Body of pancreas (tissue), 4 donors: Measurements from ENCODE around the gene CNTF. TPM values are rescaled to one million over a fixed set of nuclear protein-coding genes. Genes with fewer than 3 reads are reported as not detected.

Source experiments
- ATAC-seq: fragments of 150-250 bp; one replicate; pipeline ENCODE4 v1.9.1; 2016
- DNase-seq, 4 donors: peaks; one replicate each; pipeline ENCODE4 v3.0.0-alpha.2; 2019
- H3K27ac ChIP-seq, 4 donors: fragments of 200-600 bp; sonication (generic); 1 replicate in 3 of 4; 2 replicates in 1 of 4; pipeline versions ENCODE4 v1.5.1 to v1.6.1; 2016 to 2019; ENCODE audit warnings: mild to moderate bottlenecking in 1 of 4, mixed read lengths in 1 of 4, moderate library complexity in 1 of 4
- H3K27me3 ChIP-seq, 2 donors: fragments of 200-600 bp; sonication (generic); one replicate each; pipeline ENCODE4 v1.6.0; 2016; ENCODE audit warnings: mild to moderate bottlenecking in 1 of 2
- H3K36me3 ChIP-seq, 2 donors: fragments of 200-600 bp; sonication (generic); replicated peaks in 1 of 2; 2 replicates each; pipeline ENCODE4 v1.5.1; 2016; ENCODE audit warnings: low read depth in 2 of 2; ENCODE audit not compliant: insufficient read depth in 1 of 2
- H3K4me1 ChIP-seq: fragments of 200-600 bp; sonication (generic); one replicate; pipeline ENCODE4 v1.6.0; 2016
- H3K4me3 ChIP-seq, 2 donors: fragments of 200-600 bp; sonication (generic); 1 replicate in 1 of 2; 2 replicates in 1 of 2; pipeline ENCODE4 v1.5.1; 2016 to 2019
- H3K9me3 ChIP-seq, 3 donors: fragments of 200-600 bp; sonication (generic); 1 replicate in 2 of 3; 2 replicates in 1 of 3; pipeline ENCODE4 v1.5.1; 2016
- CTCF ChIP-seq, 7 experiments: fragments of 450-650 bp in 4 of 7; fragments of 200-600 bp in 3 of 7; sonication (generic) in 3 of 7; IDR thresholded peaks; one replicate each; pipeline ENCODE4 v1.5.1; 2016 to 2019; ENCODE audit warnings: antibody characterized with exemption in 7 of 7
- POLR2A ChIP-seq, 3 donors: fragments of 450-650 bp; IDR thresholded peaks; one replicate each; pipeline ENCODE4 v1.6.1; 2016; ENCODE audit warnings: antibody characterized with exemption in 3 of 3, mild to moderate bottlenecking in 2 of 3
- WGBS, 2 donors: methylation state at CpG; one replicate each; pipeline ENCODE4 v1.1.5; 2017; 5-methylcytosine and 5-hydroxymethylcytosine counted together
- intact Hi-C: fragments of 100-400 bp; cut with DNase I; formaldehyde crosslinking; loops from one replicate; pipeline ENCODE4 v1.15.1; 2023
- total RNA-seq, 2 donors: library from RNA; depleted of rRNA; stranded (reverse); fragments of >200 nt; gene quantifications; one replicate each; pipeline ENCODE4 v1.1.0, GENCODE V29; 2016

The CNTF gene
- total RNA-seq, 2 donors from 2014 or later, result 0.66 to 1.3 TPM

DNA sequence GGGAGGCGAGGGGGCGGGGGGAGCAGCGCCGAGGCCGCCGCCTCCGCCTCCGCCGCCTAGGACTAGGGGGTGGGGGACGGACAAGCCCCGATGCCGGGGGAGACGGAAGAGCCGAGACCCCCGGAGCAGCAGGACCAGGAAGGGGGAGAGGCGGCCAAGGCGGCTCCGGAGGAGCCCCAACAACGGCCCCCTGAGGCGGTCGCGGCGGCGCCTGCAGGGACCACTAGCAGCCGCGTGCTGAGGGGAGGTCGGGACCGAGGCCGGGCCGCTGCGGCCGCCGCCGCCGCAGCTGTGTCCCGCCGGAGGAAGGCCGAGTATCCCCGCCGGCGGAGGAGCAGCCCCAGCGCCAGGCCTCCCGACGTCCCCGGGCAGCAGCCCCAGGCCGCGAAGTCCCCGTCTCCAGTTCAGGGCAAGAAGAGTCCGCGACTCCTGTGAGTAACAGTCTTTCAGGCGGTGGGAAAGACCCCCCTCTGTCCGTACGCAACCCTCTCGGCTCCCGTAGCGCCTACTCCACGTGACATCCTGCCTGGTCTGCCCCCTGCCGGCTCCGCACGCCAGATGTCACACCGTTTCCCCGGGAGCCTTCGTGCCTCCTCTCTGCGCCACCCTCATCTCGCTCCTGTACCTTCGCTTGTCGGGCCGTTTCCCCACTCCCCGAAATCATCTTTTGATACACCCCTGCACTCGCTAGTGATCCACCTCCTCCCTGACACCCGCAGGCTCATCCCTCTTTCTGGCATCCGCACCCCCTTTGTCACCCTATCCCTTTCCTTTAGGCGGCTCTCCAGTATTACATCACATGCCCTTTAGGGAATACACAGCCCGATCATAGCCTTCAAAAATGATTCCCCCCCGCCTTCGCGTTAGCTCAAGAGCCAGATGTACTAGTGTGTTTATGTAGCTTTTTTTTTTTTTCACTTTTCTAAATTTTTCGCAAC, 43.0 kb upstream of the CNTF start:
- peak; percentile 91 to 95 (median 92) for DNase-seq
- Histone ChIP-seq H3K9me3 (no peaks in the 10 kb centered on the region), H3K4me3 (peak overlapping the region; percentile 86 to 98), H3K36me3 (no peaks in the 10 kb centered on the region), H3K27me3 (no peaks in the 10 kb centered on the region), H3K27ac (peak overlapping the region; percentile 98 to 100 (median 100)), H3K4me1 (peaks cover 52% of the 10 kb centered on the region)
- peak; percentile 61 for ATAC-seq
- TF ChIP-seq CTCF (IDR thresholded peaks at IDR 0.05) (peak; percentile 50 to 99 (median 89)), POLR2A (IDR thresholded peaks at IDR 0.05) (peak; percentile 57 to 94 (median 91))
- intact Hi-C loops, result no loop called here
- 0% methylated on average over 28 to 78 of the region's 78 CpGs for WGBS, 2 donors

GRCh38 chr11:58580311-58580710, 42.2 kb upstream of the CNTF start:
- DNase-seq (no peak), ATAC-seq (no peak)
- peak overlapping the region in 3 of 4 donors; percentile 99 to 100 (median 100) for H3K27ac ChIP-seq
- H3K36me3 ChIP-seq, result no peaks in the 10 kb centered on the region
- H3K4me1 ChIP-seq, result peaks cover 54% of the 10 kb centered on the region
- WGBS, 2 donors, result 4 to 5% methylated on average over 2 of the region's 2 CpGs
- H3K4me3 ChIP-seq, result peak overlapping the region in 1 of 2 donors; percentile 86
- H3K27me3 ChIP-seq, result no peaks in the 10 kb centered on the region
- no peaks in the 10 kb centered on the region for H3K9me3 ChIP-seq
- TF ChIP-seq POLR2A (IDR thresholded peaks at IDR 0.05), result no peak
- TF ChIP-seq CTCF (IDR thresholded peaks at IDR 0.05), result no peak
- intact Hi-C loops, result no loop called here

GRCh38 chr11:58582437-58582836, 40.0 kb upstream of the CNTF start:
- H3K4me1 ChIP-seq, result peaks cover 39% of the 10 kb centered on the region
- no peak for ATAC-seq
- WGBS, 2 donors, result 57 to 64% methylated on average over 1 of the region's 1 CpG
- H3K27ac ChIP-seq, result no peak overlapping the region
- H3K9me3 ChIP-seq, result no peaks in the 10 kb centered on the region
- TF ChIP-seq POLR2A (IDR thresholded peaks at IDR 0.05) (no peak), CTCF (IDR thresholded peaks at IDR 0.05) (no peak)
- H3K36me3 ChIP-seq, result no peaks in the 10 kb centered on the region
- DNase-seq, result no peak
- no peak overlapping the region for H3K4me3 ChIP-seq
- intact Hi-C loops, result no loop called here
- H3K27me3 ChIP-seq, result no peaks in the 10 kb centered on the region

DNA sequence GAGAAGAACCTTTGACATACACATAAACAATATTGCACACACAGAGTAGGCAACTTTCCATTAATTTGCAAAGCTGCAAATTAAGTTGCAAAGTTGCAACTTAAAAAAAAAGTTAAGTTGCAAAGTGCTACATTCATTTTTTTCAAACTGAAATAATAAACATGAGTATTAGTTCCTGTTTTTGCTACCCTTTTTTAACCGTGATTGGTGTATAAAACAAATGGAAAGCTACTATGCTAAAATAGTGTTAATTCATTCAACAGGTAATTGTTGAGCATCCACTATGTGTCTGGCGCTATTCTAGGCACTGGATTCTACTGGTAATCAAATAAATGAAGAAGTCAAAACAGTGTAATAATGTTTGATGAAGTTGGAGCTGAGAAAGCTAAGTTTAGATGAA, 35.5 kb upstream of the CNTF start:
- TF ChIP-seq CTCF (IDR thresholded peaks at IDR 0.05), result no peak
- TF ChIP-seq POLR2A (IDR thresholded peaks at IDR 0.05), result no peak
- Histone ChIP-seq H3K36me3 (no peaks in the 10 kb centered on the region), H3K4me3 (no peak overlapping the region), H3K27me3 (no peaks in the 10 kb centered on the region), H3K4me1 (peaks cover 25% of the 10 kb centered on the region), H3K27ac (no peak overlapping the region), H3K9me3 (no peaks in the 10 kb centered on the region)
- ATAC-seq, result no peak
- intact Hi-C loops, result no loop called here
- 88 to 89% methylated on average over 2 of the region's 2 CpGs for WGBS, 2 donors
- no peak for DNase-seq
